ENCODE results near the gene REST.
A peak's percentile ranks its signal among the peaks of the same experiment; 100 is the strongest.

The REST gene

GRCh38 chr4:56907489-56908205, at the start of gene REST:
REST (plus strand) TSS chr4:56907900; CDS start chr4:56910639, 2,739 bp downstream.
- no peak for TF ChIP-seq CTCF (conservative IDR thresholded peaks at IDR 0.05; ENCODE audit: low read depth, low read length)
- H3K27me3 ChIP-seq (ENCODE audit: insufficient read depth, low read depth), result peaks cover 3% of the 10 kb centered on the region; the same call in 1 of the 2 replicates
- H3K4me2 ChIP-seq, result peak within 1 kb of the TSS; percentile 82
- peaks cover 38% of the 10 kb centered on the region for H3K79me2 ChIP-seq (ENCODE audit: insufficient read depth, low read depth)
- peak within 1 kb of the TSS; percentile 91 for H3K27ac ChIP-seq
- peak within 1 kb of the TSS; percentile 73 for H3K4me3 ChIP-seq (IDR thresholded peaks at IDR 0.05; ENCODE audit: insufficient read depth, low read depth, low read length)
- peak within 1 kb of the TSS; percentile 91 for H3K9ac ChIP-seq
- H3K36me3 ChIP-seq (ENCODE audit: insufficient read depth), result peaks cover 5% of the 10 kb centered on the region; the same call in 1 of the 2 replicates
- H3K4me1 ChIP-seq (ENCODE audit: low read depth, poor library complexity, severe bottlenecking), result peaks cover 31% of the 10 kb centered on the region
- H2AFZ ChIP-seq (ENCODE audit: low read depth), result peak within 1 kb of the TSS; percentile 90
- H4K20me1 ChIP-seq (ENCODE audit: insufficient read depth), result no peaks in the 10 kb centered on the region

GRCh38 chr4:56859841-56860240, 47.9 kb upstream of the REST start:
- H3K79me2 ChIP-seq (ENCODE audit: insufficient read depth, low read depth), result no peaks in the 10 kb centered on the region
- H3K27me3 ChIP-seq (ENCODE audit: insufficient read depth, low read depth), result no peaks in the 10 kb centered on the region
- H3K4me2 ChIP-seq, result no peak overlapping the region
- H3K27ac ChIP-seq, result no peak overlapping the region
- H4K20me1 ChIP-seq (ENCODE audit: insufficient read depth), result no peaks in the 10 kb centered on the region
- no peaks in the 10 kb centered on the region for H3K36me3 ChIP-seq (ENCODE audit: insufficient read depth)
- no peak for TF ChIP-seq CTCF (conservative IDR thresholded peaks at IDR 0.05; ENCODE audit: low read depth, low read length)
- no peak overlapping the region for H2AFZ ChIP-seq (ENCODE audit: low read depth)
- H3K4me3 ChIP-seq (IDR thresholded peaks at IDR 0.05; ENCODE audit: insufficient read depth, low read depth, low read length), result no peak overlapping the region
- H3K9ac ChIP-seq, result no peak overlapping the region
- no peaks in the 10 kb centered on the region for H3K4me1 ChIP-seq (ENCODE audit: low read depth, poor library complexity, severe bottlenecking)

- no peaks in the 10 kb centered on the region for H3K4me1 ChIP-seq (ENCODE audit: low read depth, poor library complexity, severe bottlenecking)
- no peaks in the 10 kb centered on the region for H4K20me1 ChIP-seq (ENCODE audit: insufficient read depth)
- TF ChIP-seq CTCF (conservative IDR thresholded peaks at IDR 0.05; ENCODE audit: low read depth, low read length), result no peak
- no peak overlapping the region for H3K4me3 ChIP-seq (IDR thresholded peaks at IDR 0.05; ENCODE audit: insufficient read depth, low read depth, low read length)
- no peak overlapping the region for H3K4me2 ChIP-seq
- H3K27me3 ChIP-seq (ENCODE audit: insufficient read depth, low read depth), result no peaks in the 10 kb centered on the region
- no peaks in the 10 kb centered on the region for H3K36me3 ChIP-seq (ENCODE audit: insufficient read depth)
- H3K27ac ChIP-seq, result no peak overlapping the region
- no peak overlapping the region for H3K9ac ChIP-seq
- H2AFZ ChIP-seq (ENCODE audit: low read depth), result no peak overlapping the region
- H3K79me2 ChIP-seq (ENCODE audit: insufficient read depth, low read depth), result no peaks in the 10 kb centered on the region
Measured at GRCh38 chr4:56860781-56861180, 46.9 kb upstream of the REST start.

- Histone ChIP-seq H3K27ac (no peak overlapping the region), H3K4me1 (ENCODE audit: low read depth, poor library complexity, severe bottlenecking) (no peaks in the 10 kb centered on the region), H2AFZ (ENCODE audit: low read depth) (no peak overlapping the region), H3K4me3 (IDR thresholded peaks at IDR 0.05; ENCODE audit: insufficient read depth, low read depth, low read length) (no peak overlapping the region), H3K36me3 (ENCODE audit: insufficient read depth) (no peaks in the 10 kb centered on the region), H4K20me1 (ENCODE audit: insufficient read depth) (no peaks in the 10 kb centered on the region), H3K4me2 (no peak overlapping the region), H3K79me2 (ENCODE audit: insufficient read depth, low read depth) (no peaks in the 10 kb centered on the region), H3K9ac (no peak overlapping the region), H3K27me3 (ENCODE audit: insufficient read depth, low read depth) (no peaks in the 10 kb centered on the region)
- no peak for TF ChIP-seq CTCF (conservative IDR thresholded peaks at IDR 0.05; ENCODE audit: low read depth, low read length)
Measured at GRCh38 chr4:56861360-56861759, 46.3 kb upstream of the REST start.

Measured in KMS-11 (cell line).